Measurements from ENCODE around the gene CCR5AS.
A peak's percentile ranks its signal among the peaks of the same experiment; 100 is the strongest.
"Not testable (repeated sequence)": the region's sequence is repeated elsewhere in the genome, so short reads cannot be mapped to it uniquely, and the experiment has no call there.

CCR5AS gene

DNA sequence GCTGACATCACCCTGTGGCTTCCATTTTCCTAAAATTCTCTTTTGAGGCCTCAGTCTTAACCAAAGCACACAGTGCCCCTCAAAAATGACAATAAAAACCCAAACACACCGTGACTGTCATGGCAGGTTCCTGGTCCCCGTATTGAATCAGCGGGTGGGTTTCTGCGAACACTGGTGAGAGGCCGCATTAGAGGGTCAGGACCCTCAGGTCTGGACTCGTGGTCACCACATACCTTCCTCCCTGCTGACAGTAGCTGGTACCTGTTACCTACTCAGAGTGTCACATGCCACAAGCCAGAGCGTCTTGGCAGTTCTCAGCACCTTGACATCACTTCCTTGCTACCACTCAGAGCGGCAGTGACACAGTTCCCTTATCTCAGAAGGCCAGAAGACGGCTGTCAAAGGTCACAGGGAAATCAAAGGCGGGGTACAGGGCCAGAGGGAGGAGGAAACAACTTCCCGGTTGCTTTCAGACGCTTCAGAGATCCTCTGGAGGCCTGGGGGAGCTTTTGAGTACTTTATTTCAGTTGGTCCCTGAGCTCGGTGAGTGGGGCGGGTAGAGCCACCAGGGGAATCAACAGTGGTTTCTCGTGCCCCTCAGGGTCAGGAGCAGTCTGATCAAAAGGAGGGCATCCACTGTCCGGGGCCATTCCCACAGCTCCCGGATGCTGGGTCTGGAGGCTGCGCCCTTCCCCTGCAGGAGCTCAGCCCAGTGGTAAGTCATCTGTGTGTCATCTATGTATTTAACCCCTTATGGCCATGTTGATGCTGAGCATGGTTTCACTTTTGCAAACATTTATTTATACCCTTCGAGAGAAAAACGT, at the start of gene CCR5AS, which contains the start of gene CCRL2:
Gene CCR5AS (minus strand): TSS at position 279 of the 824 bp plus-strand sequence.
Gene CCRL2 (plus strand): TSS at position 472 of the 824 bp plus-strand sequence. CDS start 821 bp downstream, outside the sequence.
- DNase-seq (ENCODE audit: low read depth in 4 of 4, low spot score in 2 of 4): no peak

DNA sequence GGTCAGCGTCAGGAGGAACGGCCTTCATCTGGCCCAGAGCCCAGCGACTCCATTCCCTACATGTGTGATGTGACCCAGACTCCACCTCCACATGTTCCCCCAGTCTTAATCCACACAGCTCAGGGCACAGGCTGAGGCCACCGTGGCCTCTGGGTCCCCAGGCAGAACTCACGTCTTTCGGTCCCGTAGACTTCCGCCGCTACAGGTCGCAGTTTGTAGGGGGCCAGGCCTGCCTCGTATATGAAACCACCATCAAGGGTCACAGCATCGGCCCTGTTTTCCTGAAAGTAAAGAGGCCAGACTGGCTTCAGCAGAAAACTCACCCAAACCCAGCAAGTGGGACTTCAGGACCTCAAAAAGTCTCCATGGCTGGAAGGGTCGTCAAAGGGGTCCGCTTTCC, 49.3 kb upstream of the CCR5AS start:
- no peak for DNase-seq (ENCODE audit: low read depth in 4 of 4, low spot score in 2 of 4)

DNA sequence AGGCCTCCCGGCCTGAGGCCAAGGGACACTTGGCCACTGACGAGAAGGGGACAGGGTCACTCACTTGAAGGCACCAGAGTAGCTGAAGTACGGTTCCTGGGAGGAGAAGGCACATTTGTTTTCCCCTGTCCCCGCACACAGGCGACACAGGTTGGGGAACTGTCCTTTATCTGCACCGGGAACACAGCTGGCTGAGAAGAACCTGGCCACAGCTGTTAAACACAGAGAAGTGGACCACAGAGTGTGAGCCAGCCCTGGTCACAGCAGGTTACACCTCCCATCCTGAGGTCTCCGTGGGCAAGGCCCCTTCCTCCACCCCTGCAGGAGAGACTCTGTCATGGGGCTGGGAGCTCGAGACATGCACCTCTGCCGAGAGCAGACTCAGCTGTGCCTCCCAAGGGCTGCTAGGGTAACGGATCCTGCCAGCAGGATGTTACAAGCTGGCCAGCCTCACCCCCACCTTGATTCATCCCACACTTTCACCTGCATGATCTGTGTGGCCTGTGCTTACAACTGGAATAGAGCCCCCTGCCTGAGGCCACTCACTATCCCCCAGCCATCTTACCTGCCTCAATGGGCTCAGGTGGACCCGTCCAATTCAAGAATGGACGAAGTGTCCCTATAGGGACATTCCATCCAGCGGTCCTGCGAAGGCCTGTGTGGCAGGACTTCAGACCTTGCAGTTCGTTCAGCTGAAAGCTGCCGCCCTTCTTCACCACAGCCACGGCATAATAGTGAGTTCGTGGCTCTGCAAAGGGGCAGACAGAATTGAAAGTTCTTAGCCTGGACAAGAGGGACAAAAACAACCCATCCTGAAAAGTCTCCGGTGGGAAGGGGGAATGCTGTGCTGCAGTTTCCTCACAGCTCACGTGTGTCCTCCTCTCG, 48.6 kb upstream of the CCR5AS start:
- no peak for DNase-seq (ENCODE audit: low read depth in 4 of 4, low spot score in 2 of 4)

DNA sequence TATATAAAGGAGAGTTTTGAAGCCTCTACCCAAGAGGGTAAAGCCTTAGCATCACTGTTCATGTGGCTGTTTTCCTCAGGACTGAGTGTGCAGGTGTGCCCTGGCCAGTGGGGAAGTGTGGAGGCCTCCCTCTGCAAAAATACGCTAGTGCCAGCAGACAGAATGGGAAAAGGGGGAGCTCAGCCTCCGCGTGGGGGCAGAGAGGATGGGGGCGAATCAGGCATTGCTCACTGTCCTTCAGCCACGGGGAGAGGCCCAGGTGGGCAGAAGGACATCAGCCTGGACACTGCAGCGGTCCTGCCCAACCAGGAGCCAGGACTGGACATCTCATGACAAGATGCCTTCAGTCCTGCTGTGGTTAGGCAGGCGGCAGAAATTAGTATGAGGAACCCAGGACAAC, 47.7 kb upstream of the CCR5AS start:
- no peak for DNase-seq (ENCODE audit: low read depth in 4 of 4, low spot score in 2 of 4)

DNA sequence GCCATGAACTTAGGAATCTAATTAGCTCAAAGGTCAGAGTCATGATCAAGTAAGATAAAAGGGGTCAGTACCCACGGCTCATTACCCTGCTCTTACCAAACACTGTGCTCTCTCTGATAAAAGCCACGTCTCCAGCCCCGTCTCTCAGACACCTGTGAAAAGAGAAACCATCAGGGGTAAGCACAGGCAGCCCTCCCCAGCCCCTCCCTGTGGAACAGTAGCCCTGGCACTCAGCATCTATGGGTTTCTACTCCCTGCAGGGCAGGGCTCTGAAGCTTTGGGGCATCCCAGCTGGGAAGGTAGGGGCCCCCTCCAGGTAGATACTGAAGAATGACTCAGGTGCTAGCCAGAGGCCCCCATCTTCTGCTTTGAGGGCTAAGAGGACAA, 47.3 kb upstream of the CCR5AS start:
- DNase-seq (ENCODE audit: low read depth in 4 of 4, low spot score in 2 of 4): no peak

DNA sequence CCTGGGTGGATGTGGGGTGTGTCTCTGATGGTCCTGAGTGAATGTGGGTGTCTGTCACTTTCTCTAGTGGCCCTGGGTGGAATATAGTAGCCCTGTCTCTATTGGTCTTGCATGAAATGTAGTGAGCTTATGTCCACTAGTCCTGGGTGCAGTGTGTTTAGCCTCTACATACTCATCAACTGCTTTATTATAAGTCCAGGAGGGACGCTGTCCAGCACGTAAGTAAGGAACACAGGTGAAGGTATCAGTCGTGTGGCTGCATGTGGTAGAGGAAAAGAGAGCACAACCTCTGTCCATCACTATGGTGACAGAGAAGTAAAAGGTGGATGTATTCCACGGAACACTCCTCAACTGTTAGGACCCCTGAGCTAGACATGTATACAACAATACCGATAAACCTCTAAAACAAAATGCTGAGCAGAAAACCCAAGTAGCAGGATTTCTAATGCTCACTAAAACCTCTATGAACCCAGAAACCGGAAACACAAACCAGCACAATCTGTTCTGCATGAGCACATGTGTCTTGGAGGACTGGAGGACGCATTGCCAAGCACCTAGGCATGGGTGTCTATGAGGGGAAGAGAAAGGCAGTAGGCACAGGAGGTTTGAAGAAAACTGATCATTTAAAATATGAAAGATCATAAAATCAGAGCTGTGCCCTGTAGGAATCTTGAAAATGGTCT, 46.8 kb upstream of the CCR5AS start:
- DNase-seq (ENCODE audit: low read depth in 4 of 4, low spot score in 2 of 4): no peak

DNA sequence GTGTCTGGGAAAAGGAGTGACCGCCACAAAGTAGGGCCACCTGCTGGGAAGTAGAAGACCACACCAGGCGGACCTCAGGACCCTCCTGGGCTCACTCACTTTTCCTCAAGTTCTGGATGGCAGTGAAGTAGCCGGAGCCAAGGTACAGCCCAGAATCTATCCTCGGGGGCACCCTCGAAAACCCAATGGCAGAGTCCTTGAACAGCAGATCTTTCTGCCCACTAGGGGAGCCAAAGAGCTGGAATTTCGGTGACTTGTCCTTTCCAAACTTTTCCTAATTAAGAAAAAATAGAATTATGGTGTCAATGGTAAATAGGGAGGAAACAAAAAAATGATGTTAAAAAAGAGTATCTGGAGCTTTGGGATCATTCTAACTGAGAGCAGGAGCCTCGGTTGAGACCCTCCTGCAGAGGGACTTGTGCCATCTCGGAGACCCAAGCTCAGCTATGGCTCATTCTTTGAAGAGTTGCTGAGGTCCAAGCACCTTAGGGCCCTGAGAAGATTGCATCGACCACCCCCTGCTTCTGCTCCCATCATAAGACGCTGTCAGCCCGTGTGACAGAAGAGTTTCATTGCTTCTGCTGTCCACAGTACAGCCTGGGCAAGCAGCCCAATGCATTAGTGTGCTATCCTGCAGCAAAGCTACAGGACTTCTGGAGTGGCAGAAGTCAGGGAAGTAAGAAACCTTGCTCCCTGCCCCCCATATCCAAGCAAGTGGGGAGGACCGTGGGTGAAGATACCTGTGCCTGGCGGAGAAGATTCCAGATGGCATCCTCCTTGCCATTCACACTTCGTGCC, 43.1 kb upstream of the CCR5AS start:
- DNase-seq (ENCODE audit: low read depth in 4 of 4, low spot score in 2 of 4): no peak

DNA sequence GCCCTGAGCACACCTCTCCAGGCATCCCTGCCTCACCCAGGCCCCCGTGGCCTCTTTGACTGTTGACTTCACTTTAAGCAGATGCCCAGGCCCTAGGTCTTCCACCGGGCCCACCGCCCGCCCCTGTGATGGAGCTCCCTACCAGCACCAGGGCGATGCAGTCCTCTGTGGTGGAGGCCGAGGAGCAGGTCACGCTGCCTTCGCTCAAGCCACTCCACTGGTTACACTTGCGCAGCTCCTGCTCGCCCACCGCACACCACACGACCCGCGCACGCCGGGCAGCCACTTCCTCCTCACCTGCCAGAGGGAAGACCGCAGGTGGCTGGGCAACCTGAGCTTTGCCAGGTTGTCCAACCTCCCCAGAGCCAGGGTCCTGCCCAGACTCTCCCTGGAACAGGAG, 41.9 kb upstream of the CCR5AS start:
- no peak for DNase-seq (ENCODE audit: low read depth in 4 of 4, low spot score in 2 of 4)

DNA sequence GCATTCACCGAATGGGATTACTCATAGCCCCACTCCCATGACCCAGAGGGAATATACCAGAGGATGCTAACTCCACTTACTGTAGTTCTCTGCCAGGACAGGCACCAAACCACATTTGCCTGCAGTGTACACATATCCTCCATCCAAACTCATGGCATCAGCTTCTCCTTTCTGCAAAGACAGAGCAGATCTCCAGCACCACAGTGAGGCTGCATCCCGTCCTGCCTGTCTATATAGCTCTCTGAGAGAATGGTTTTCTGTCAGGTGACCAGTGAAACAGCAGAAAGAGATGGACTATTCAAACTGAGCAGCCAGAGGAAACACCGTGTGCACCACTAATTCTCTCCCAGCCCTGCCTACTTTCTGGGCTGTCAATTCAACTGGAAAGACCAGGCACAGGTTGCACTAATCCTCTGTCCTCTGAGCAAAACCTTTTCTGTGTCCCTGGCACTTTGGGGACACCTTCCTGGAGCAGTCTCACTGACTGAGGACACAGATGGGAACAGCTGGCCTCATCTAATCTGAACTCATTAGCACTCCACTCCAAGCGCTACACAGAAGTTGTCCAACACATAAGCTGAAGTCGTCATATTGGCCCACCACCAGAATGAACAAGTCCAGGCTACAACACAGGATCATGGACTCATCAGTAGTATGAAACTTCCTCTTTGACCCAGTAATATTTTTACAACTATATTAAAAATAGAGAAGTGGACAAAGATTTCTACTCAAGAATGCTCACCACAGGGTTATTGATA, 40.5 kb upstream of the CCR5AS start:
- no peak for DNase-seq (ENCODE audit: low read depth in 4 of 4, low spot score in 2 of 4)

DNA sequence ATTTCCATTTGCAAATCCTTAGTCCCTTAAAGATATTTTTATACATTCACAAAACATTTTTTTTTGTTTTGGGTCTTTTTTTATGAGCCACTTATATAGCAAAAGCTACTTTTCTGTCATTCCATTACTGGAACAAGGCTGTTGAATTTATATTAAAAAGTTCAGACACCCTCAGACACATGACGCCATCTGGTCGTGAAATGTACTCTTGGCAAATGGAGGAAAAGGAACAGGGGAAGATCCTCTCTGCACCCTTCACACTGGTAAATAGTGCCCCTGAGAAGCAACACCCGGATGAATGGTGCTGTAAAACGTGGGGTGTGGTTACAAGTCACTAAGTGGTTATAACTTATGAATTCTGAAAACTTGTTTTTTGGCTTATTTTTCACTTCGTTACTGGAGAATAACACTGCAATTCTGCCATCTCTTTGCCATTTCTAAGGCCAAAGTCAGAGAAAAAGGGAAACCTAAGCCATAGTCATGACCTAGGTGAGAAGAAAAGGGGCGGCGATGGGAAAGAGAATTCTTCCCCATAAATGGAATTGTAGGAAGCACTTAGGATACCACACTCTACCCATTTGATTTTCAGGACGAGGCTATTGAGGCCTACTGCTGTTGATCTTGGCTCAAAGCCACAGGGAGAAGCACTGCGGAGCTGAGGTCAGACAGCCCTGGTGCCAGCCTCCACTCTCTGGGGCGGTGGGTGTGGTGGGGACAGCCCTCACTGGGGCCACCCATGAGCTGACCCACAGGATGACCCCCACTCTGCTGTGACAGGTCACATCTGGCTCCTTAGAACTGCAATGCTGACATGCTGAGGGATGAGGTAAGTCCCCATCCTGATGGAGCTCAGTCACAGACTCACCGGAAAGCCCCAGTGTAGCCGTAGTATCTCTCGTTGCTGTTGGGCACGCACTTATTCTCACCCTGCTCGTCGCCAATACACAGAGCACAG, 36.0 kb upstream of the CCR5AS start:
- peak in 2 of 4 donors; percentile 25 to 29 for DNase-seq (ENCODE audit: low read depth in 4 of 4, low spot score in 2 of 4)

DNA sequence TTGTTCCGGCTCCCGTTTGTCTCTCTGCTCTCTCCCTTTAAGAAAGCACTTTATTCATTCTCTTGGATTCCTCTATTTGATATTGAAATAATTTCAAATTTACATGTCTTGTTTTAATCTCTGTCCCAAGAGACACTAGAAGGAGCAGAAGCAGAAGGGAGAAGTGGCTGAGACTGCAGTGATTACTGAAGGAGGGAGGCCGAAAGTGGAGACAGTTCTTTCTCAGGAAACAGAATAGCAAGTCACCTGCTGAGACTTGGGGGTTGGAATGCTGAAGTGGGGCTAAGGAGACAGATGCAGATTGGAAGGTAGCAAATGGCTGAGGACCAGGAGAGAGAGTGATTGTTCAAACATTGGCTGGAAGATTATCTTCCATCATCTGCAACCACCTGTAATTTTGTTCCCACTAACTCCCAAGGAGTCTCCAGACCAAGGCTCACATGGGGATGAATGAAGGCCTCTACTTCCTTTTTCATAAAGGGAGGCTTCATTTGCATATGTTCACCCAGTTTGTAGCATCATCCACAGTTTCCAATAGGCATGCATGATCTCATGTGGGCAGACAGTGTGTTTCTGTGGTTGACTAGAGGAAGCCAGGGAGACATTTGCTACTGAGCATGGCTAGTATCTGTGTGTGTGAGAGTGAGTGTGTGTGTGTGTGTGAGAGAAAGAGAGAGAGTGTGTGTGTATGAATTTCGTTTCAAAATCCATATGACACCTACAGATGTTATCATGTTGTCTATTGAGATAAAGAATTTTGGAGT, 33.8 kb upstream of the CCR5AS start:
- no peak for DNase-seq (ENCODE audit: low read depth in 4 of 4, low spot score in 2 of 4)

DNA sequence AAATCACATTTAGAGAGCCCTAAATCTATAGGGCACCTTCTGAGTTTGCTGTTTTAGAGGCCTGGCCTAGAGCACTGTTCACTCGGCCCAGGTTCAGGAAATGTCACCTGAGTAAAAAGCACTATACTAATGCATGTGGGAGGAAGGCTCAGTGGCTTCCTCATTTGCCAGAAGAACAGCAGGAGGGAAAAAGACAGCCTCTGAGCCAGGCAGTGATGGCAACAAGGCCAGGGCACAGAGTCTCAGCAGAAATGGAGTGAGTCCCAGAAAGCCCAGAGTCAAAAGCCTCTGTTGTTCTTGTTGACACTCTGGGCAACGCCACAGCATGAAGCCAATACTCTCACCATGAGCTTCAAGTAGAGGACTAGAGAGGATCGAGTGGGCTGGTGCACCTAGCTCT, 32.0 kb upstream of the CCR5AS start:
- no peak for DNase-seq (ENCODE audit: low read depth in 4 of 4, low spot score in 2 of 4)

DNA sequence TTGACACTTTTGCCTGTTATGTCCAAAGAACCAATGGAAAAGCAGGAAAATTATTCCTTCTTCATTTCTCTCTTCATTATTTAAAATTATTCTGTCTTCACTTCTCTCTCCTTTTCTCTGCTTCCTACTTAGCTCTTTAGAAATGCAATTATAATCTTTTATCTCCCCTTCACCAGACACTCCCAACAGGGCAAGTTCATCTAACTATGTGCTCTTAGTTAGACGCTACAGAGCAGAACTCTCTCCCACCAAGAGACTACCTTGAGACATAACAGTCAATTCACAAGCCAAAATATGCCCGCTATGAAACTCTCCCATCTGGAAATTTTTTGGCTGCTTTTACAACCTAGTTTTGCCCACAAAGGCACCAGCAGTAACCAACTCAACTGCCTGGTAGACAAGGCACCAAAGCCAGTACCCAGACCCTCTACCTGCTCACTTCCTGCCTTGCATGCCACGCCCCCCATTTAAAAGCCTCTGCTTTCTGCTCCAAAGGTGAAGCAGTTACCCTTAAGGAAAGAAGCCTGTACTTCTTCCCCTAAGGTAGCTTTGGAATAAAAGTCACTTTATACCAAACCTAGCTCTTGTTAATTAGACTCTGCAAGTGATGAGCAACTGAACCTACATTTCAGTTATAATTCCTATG, 28.3 kb upstream of the CCR5AS start:
- no peak for DNase-seq (ENCODE audit: low read depth in 4 of 4, low spot score in 2 of 4)

DNA sequence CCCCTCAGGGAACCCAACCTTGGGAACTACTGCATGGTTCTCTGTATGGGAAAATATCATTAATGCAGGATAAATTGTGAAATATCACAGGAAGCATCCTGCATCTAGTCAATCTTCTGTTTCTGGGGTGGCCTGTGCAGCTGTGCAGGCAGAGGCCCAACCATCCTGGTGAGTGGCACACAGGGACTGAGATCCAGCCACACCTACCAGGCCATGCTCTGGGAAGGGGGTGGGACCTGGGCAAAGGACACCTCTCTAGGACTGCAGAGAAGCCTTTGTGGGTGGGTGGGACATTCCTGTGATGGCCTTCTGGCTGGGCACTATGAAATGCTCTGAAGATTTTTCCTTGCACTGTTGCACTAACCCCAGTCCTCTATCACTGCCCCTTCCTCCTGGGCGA, 27.0 kb upstream of the CCR5AS start:
- DNase-seq (ENCODE audit: low read depth in 4 of 4, low spot score in 2 of 4): no peak

DNA sequence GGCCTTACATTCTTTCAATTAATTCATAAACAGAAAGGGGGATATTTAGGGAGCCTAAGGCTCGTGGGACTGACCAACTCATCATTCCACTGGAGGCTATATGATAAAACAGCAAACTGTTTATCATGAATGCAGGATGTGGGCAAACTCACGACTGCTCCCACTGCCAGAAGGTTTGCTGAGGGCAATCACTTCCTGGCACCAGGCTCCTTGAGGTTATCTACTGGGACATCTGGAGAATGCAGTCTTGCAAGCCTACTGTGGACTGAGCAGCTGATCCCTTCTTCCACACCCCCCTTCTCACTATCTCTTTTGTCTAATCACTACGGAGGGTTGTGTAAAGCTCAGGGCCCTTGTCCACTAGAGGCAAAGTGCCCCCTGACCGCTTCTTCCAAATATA, 26.3 kb upstream of the CCR5AS start:
- not testable (repeated sequence) for DNase-seq (ENCODE audit: low read depth in 4 of 4, low spot score in 2 of 4)

DNA sequence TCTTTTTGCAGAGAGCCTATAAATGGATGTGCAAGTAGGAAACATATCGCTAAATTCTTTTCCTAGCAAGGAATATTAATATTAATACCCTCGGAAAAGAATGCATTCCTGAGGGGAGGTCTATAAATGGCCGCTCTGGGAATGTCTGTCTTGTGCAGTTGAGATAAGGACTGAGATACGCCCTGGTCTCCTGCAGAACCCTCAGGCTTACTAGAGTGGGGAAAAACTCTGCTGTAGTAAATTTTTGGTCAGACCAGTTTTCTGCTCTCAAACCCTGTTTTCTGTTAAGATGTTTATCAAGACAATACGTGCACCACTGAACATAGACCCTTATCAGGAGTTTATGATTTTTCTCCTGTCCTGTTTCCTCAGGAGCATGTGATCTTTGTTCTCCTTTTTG, 25.0 kb upstream of the CCR5AS start:
- not testable (repeated sequence) for DNase-seq (ENCODE audit: low read depth in 4 of 4, low spot score in 2 of 4)

DNA sequence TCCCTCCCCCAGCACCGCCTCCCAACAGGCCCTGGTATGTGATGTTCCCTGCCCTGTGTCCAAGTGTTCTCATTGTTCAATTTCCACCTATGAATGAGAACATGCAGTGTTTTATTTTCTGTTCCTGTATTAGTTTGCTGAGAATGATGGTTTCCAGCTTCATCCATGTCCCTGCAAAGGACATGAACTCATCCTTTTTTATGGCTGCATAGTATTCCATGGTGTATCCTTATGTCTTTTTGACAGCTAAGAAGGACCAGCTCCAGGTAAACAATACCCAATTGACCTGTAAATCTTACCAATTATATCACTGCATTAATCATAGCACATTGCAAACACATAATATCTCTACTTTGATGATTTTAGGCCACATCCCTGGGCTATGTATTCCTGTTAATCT, 24.0 kb upstream of the CCR5AS start:
- not testable (repeated sequence) for DNase-seq (ENCODE audit: low read depth in 4 of 4, low spot score in 2 of 4)
